HG02840 (cell line): ENCODE data around the gene RTN3.
"Not testable (repeated sequence)": the region's sequence is repeated elsewhere in the genome, so short reads cannot be mapped to it uniquely, and the experiment has no call there.

Source experiments
- ATAC-seq: cut with Tn5 transposase; IDR thresholded peaks from one replicate; pipeline ENCODE4 v1.9.1; 2021; ENCODE audit warnings: mild to moderate bottlenecking, moderate library complexity, moderate number of reproducible peaks; ENCODE audit not compliant: unreplicated experiment, low FRiP score

RTN3 gene

GRCh38 chr11:63682066-63683021 is 1.0 kb downstream of the RTN3 start:
- ATAC-seq: no peak

DNA sequence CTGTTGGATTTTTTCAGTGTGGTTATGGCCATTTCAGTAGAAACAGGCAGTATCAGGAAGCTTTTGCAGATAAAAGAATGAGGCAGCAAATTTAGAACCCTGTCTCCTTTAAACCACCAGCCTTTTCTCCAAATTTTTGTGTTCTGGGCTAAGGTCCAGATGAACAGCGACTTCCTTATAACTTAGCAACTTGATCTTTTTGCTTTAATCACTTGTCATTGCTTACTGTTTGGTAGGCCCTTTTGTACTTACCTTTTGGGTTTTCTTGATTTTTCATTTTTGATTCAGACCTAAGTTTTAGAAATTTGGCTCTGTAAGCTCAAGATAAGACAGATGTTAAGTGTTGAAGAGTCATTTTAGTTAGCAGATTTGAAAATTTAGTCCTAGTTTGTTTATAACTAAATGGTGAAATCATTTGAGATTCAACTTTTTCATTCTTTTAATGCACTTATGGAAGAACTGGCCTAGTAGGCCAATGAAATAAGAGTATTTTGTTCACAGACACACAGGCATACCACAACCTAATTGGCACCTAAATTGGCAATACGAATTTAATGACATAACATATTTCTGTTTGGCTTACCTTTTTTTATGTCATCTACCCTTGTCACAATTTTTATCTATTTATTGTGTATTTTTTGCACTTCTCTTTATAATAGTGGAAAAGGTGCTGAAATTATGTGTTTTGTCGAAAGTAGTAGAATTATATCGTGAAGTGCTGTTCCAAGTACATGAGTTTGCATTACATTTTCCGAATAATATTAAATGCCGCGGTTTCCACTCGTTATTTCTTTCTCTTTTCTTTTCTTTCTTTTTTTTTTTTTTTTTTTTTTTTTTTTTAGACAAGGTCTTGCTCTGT is 2.1 kb downstream of the RTN3 start:
- no peak for ATAC-seq

DNA sequence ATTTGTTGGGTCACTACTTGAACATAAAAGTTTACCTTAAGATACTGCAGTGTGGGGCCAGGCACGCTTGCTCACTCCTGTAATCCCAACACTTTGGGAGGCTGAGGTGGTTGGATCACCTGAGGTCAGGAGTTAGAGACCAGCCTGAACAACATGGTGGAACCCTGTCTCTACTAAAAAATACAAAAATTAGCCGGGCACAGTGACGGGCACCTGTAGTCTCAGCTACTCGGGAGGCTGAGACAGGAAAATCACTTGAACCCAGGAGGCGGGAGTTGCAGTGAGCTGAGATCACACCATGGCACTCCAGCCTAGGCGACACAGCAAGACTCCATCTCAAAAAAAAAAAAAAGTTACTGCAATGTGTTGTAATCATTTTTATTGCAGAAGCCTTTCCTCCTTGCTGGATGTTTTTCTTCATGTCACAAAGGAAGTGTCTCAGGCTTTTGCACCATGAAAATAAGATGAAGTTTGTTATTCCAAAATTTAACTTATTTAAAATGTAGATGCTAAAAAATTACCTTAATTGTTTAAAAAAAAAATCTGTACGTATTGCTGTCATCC is 3.9 kb downstream of the RTN3 start:
- not testable (repeated sequence) for ATAC-seq

DNA sequence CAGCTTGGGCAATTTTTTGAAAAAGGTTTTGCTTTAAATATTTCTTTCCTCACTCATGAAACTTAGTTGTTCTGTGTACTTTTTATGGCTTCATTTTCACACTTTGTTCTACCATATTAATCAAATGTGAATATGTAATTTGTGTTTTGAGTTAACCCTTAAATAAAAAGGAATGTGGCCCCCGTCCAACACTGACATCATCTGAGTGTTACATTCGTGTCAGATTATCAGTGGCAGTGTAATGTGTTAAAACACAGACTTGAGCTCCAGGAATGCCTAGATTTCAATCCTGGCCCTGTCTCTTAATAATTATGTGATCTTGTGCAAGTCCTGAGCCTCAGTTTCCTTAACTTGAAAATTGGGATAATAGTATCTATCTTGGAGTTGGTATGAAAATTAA is 5.6 kb downstream of the RTN3 start:
- ATAC-seq: no peak

GRCh38 chr11:63687845-63688244 is 6.5 kb downstream of the RTN3 start:
- no peak for ATAC-seq

DNA sequence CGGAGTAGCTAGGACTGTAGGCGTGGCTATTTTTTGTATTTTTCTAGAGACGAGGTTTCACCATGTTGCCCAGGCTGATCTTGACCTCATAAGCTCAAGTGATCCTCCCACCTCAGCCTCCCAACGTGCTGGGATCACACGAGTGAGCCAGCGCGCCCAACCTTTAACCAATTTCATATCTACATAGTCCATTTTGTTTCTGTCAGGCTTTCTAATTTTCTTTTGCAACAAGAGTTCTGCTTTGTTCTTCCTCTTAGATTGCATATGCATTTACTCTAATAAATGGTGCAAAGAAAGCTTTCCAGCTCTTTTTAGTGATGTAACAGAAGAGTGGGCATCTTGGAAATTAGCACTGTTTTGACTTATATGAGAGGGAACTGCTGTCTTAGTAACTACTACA is 13.3 kb downstream of the RTN3 start:
- no peak for ATAC-seq

DNA sequence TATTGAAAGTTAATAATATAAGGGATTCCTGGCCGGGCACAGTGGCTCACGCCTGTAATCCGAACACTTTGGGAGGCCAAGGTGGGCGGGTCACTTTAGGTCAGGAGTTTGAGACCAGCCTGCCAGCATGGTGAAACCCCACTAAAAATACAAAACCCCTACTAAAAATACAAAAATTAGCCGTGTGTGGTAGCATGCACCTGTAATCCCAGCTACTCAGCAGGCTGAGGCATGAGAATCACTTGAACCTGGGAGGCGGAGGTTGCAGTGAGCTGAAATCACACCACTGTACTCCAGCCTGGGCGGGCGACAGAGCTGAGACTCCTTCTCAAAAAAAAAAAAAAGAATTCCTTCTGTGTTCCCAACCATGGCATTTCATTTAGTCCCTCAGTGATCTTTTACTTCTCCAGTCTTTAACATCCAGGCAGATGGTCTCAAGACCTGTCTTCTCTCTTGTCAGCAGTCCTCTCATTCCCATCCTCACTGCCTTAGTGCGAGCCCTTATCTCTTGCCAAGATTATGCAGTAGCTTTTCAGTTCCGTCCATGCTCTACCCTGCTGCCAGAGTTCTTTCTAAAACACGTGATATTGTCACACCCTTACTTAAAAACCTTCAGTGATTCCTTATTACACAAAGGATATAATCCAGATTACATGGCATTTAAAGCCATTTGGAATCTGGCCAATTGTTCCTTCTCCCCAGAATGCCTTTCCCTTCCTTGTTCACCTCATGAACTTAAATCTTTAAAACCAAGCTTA is 17.9 kb downstream of the RTN3 start:
- no peak for ATAC-seq

- ATAC-seq: no peak
Measured at GRCh38 chr11:63699896-63700295, 18.6 kb downstream of the RTN3 start.

DNA sequence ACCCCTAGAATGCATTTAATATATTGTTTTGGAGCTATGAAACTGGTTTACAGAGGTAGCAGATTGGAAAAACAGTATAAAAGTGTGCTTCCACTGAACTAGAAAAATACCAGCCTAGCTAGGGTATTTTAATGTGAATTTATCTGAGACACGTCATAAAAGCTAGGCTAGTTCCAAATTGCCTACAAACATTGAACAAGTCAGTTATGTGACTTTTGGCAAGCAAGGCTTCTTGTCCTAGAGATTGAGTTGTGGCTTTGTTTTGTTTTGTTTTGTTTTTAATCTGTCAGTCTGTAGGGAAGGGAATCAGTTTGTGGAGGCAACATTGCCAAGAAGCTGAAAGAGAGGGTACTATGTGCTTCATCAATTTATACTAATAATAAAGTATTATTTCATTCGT is 24.2 kb downstream of the RTN3 start:
- ATAC-seq: no peak

DNA sequence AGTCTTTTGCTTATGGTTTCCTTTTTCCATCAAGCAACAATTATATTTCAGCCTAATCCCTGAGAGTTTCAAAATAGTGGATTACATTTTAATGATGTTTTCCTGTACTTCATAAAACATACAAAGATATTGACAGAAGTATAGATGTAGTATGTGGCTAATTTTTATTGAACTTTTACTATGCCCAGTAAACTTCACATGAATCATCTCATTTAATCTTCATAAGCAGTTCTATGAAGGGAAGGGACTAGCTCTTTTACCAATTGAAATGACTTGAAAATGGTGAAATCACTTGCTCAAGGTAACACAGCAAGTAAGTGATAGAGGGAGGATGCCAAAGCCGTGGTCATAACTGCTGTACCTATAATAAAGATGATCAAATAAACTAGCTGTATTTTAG is 27.5 kb downstream of the RTN3 start:
- ATAC-seq: no peak

- ATAC-seq: no peak
Measured at GRCh38 chr11:63709336-63709884, 28.1 kb downstream of the RTN3 start.

DNA sequence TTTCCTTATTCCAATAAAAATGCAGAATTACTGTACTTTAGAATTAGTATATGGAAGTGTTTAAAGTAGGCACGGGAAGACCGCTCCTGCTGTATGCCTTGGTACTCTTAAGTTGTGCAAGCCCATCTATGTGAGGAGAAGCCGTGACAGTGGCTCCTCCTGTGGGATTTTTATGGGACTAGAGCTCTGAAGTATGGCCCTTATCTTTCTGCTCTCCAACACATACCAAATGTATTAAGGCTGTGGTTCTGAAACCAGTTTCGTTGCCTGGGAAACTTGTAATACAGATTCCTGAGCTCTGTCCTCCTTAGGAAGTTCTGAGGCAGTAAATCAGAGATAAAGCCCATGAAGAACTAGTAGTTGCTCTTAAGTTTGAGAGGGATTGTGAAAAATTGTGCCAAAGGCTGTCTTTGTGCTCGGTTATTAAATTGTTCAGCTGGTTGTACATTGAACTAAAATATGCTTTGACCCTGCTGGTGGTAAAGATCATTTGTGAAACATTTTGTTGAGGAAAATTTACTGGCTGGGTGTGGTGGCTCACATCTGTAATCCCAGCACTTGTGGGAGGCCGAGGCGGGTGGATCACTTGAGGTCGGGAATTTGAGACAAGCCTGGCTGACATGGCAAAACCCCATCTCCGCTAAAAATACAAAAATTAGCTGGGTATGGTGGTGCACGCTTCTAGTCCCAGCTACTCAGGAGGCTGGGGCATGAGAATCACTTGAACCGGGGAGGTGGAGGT is 29.3 kb downstream of the RTN3 start:
- no peak for ATAC-seq

DNA sequence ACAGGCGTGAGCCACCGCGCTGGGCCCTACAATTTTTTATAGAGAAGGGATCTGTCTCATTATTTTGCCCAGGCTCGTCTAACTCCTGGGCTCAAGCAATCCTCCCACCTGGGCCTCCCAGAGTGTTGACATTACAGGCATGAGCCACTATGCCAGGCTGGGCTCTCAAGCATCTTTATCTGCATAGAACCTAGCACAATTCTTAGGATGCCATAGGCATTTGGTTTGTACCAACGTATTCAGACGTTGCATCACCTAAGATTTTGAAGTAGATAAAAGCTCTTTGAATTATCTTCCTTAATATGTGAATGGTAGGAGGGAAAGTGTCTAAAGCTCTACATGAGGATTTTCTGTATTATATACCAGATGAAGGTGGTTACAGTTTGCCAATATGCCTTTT is 30.5 kb downstream of the RTN3 start:
- no peak for ATAC-seq

- no peak for ATAC-seq
Measured at GRCh38 chr11:63713766-63714165, 32.5 kb downstream of the RTN3 start.

- no peak for ATAC-seq
Measured at GRCh38 chr11:63716046-63716445, 34.7 kb downstream of the RTN3 start.

DNA sequence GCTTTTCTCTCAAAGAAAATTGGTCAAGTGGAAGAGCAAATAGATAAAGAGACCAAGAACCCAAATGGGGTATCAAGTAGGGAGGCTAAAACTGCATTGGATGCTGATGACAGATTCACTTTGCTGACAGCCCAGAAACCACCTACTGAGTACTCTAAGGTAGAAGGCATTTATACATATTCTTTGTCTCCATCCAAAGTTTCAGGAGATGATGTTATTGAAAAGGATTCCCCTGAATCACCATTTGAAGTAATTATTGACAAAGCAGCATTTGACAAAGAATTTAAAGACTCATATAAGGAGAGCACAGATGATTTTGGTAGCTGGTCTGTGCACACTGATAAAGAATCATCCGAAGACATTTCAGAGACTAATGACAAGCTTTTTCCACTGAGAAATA is 37.7 kb downstream of the RTN3 start:
- no peak for ATAC-seq

DNA sequence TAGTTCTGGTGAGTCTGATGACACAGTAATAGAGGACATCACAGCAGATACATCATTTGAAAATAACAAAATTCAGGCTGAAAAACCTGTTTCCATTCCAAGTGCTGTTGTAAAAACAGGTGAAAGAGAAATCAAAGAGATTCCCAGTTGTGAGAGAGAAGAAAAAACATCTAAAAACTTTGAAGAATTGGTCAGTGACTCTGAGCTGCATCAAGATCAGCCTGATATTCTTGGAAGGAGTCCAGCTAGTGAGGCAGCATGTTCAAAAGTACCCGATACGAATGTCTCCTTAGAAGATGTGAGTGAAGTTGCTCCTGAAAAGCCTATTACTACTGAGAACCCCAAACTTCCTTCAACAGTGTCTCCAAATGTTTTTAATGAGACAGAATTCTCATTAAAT is 38.7 kb downstream of the RTN3 start:
- ATAC-seq: no peak

DNA sequence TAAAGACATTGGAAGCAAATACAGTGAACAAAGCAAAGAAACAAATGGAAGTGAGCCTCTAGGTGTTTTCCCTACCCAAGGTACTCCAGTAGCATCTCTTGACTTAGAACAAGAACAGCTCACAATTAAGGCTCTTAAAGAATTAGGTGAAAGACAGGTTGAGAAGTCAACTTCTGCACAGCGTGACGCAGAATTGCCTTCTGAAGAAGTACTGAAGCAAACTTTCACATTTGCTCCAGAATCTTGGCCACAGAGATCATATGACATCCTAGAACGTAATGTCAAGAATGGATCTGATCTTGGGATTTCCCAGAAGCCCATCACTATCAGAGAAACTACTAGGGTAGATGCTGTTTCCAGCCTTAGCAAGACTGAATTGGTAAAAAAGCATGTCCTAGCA is 39.3 kb downstream of the RTN3 start:
- ATAC-seq: no peak

DNA sequence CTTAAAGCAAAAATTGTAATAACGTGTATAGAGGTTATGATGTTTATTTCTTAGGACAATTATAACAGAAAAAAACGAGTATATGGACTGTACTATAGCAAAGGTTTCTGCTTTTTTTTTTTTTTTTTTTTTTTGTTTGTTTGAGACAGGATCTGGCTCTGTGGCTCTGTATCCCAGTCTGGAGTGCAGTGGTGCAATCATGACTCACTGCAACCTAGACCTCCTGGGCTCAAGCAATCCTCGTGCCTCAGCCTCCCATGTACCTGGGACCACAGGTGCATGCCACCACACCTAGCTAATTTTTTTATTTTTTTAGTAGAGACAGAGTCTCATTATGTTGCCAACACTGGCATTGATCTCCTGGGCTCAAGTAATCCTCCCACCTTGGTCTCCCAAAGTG is 48.0 kb downstream of the RTN3 start:
- no peak for ATAC-seq
